ENCODE data around the gene HDGF. TPM values are rescaled to one million over a fixed set of nuclear protein-coding genes. Genes with fewer than 3 reads are reported as not detected.

The HDGF gene
- total and polyA plus RNA-seq, 2 donors (not counting 1 experiment from before 2014, with no cell fraction given) = 99.1 to 138 TPM

DNA sequence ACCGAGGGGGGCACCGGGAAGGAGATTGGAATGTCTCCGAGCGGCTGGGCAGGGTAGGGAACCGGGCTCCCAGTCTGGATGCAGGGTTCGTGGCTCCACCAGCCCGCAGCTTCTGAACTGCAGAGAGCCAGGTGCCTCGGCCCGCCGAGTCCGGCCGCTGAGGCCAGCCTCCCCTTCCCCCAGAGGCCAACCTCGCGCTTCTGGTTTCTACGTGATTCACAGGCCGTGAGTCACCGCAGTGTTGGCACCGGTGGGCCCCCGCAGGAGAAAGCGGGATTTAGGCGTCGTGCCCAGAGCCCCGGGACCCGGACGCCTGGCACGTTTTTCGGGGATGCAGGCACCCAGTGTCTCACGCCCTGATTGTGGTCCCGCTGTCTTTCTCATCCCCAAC, 46.5 kb downstream of the HDGF start:
- Histone ChIP-seq H3K36me3 (ENCODE audit: control insufficient read depth, insufficient read depth, low read length) (peaks cover 8% of the 10 kb centered on the region), H3K79me2 (ENCODE audit: control insufficient read depth, insufficient read depth, low read length) (no peaks in the 10 kb centered on the region), H3K9ac (ENCODE audit: insufficient read depth, low read length) (peak overlapping the region; percentile 48), H3K4me3 (replicated peaks in 1 of 4; ENCODE audit: control extremely low read depth in 1 of 4, insufficient read depth in 1 of 4, low read depth in 3 of 4, low read length in 4 of 4) (peak overlapping the region; percentile 37 to 69 (median 52)), H3K4me2 (ENCODE audit: extremely low read depth, insufficient read depth, low read length) (peak overlapping the region; percentile 59), H3K4me1 (ENCODE audit: control insufficient read depth, extremely low read depth, insufficient read depth, low read length) (peaks cover 35% of the 10 kb centered on the region), H3K27ac (ENCODE audit: insufficient read depth, low read length) (peak overlapping the region; percentile 54), H3K9me3 (ENCODE audit: control insufficient read depth, insufficient read depth, low read depth, low read length) (no peaks in the 10 kb centered on the region), H3K27me3 (ENCODE audit: control insufficient read depth, insufficient read depth, low read length) (no peaks in the 10 kb centered on the region), H2AFZ (ENCODE audit: low read length) (no peak overlapping the region), H4K20me1 (ENCODE audit: control insufficient read depth, extremely low read depth, insufficient read depth, low read length) (no peaks in the 10 kb centered on the region)
- peak; percentile 67 to 72 for DNase-seq (ENCODE audit: low read depth in 2 of 2)
- no peak for TF ChIP-seq EZH2 (IDR thresholded peaks at IDR 0.05; ENCODE audit: low read length, missing control alignments)
- TF ChIP-seq CTCF (conservative IDR thresholded peaks at IDR 0.05 in 1 of 2, IDR thresholded peaks at IDR 0.05 in 1 of 2; ENCODE audit: low read depth in 1 of 2, low read length in 2 of 2) = no peak

DNA sequence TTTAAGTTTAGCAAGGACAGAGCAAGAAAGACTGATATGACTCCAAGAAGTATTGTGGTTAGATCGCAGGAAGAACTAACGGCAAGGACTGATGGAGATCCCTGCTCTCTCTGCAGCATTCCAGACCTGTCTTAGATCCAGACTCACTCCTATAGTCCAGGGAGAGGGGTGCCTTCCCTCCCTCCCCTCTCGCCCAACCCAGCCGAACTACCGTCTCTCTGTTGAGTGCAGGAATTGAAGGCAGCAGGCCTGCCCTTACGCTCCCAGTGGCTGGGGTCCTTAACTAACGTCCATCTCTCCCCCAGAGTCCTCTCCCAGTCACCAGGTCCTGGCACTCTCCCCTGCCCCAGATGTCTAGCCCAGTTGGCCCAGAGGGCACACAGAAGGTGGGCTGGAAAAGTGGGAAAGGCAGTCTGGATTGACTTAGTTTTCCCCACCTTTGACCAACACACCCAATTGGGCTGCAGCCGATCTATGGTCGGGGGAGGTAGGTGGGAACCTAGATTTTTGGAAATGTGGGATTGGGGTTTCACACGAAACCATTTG, 47.2 kb downstream of the HDGF start:
- H3K27ac ChIP-seq (ENCODE audit: insufficient read depth, low read length) = no peak overlapping the region
- H3K4me2 ChIP-seq (ENCODE audit: extremely low read depth, insufficient read depth, low read length) = peak overlapping the region; percentile 59
- no peaks in the 10 kb centered on the region for H3K9me3 ChIP-seq (ENCODE audit: control insufficient read depth, insufficient read depth, low read depth, low read length)
- no peaks in the 10 kb centered on the region for H4K20me1 ChIP-seq (ENCODE audit: control insufficient read depth, extremely low read depth, insufficient read depth, low read length)
- H3K27me3 ChIP-seq (ENCODE audit: control insufficient read depth, insufficient read depth, low read length) = no peaks in the 10 kb centered on the region
- H3K36me3 ChIP-seq (ENCODE audit: control insufficient read depth, insufficient read depth, low read length) = peaks cover 8% of the 10 kb centered on the region
- H3K4me1 ChIP-seq (ENCODE audit: control insufficient read depth, extremely low read depth, insufficient read depth, low read length) = peaks cover 30% of the 10 kb centered on the region
- no peak for DNase-seq (ENCODE audit: low read depth in 2 of 2)
- H3K79me2 ChIP-seq (ENCODE audit: control insufficient read depth, insufficient read depth, low read length) = no peaks in the 10 kb centered on the region
- peak overlapping the region; percentile 36 to 69 (median 51) for H3K4me3 ChIP-seq (replicated peaks in 1 of 4; ENCODE audit: control extremely low read depth in 1 of 4, insufficient read depth in 1 of 4, low read depth in 3 of 4, low read length in 4 of 4)
- no peak overlapping the region for H2AFZ ChIP-seq (ENCODE audit: low read length)
- H3K9ac ChIP-seq (ENCODE audit: insufficient read depth, low read length) = no peak overlapping the region
- TF ChIP-seq CTCF (conservative IDR thresholded peaks at IDR 0.05 in 1 of 2, IDR thresholded peaks at IDR 0.05 in 1 of 2; ENCODE audit: low read depth in 1 of 2, low read length in 2 of 2) (no peak), EZH2 (IDR thresholded peaks at IDR 0.05; ENCODE audit: low read length, missing control alignments) (no peak)

- Histone ChIP-seq H3K27me3 (ENCODE audit: control insufficient read depth, insufficient read depth, low read length) (no peaks in the 10 kb centered on the region), H3K4me3 (replicated peaks in 1 of 4; ENCODE audit: control extremely low read depth in 1 of 4, insufficient read depth in 1 of 4, low read depth in 3 of 4, low read length in 4 of 4) (peak overlapping the region in 3 of 4 experiments; percentile 36 to 69 (median 65)), H3K4me1 (ENCODE audit: control insufficient read depth, extremely low read depth, insufficient read depth, low read length) (peaks cover 25% of the 10 kb centered on the region), H3K9me3 (ENCODE audit: control insufficient read depth, insufficient read depth, low read depth, low read length) (no peaks in the 10 kb centered on the region), H3K4me2 (ENCODE audit: extremely low read depth, insufficient read depth, low read length) (peak overlapping the region; percentile 59), H3K27ac (ENCODE audit: insufficient read depth, low read length) (no peak overlapping the region), H3K36me3 (ENCODE audit: control insufficient read depth, insufficient read depth, low read length) (peaks cover 8% of the 10 kb centered on the region), H4K20me1 (ENCODE audit: control insufficient read depth, extremely low read depth, insufficient read depth, low read length) (no peaks in the 10 kb centered on the region), H2AFZ (ENCODE audit: low read length) (no peak overlapping the region), H3K79me2 (ENCODE audit: control insufficient read depth, insufficient read depth, low read length) (no peaks in the 10 kb centered on the region), H3K9ac (ENCODE audit: insufficient read depth, low read length) (no peak overlapping the region)
- no peak for DNase-seq (ENCODE audit: low read depth in 2 of 2)
- no peak for TF ChIP-seq EZH2 (IDR thresholded peaks at IDR 0.05; ENCODE audit: low read length, missing control alignments)
- no peak for TF ChIP-seq CTCF (conservative IDR thresholded peaks at IDR 0.05 in 1 of 2, IDR thresholded peaks at IDR 0.05 in 1 of 2; ENCODE audit: low read depth in 1 of 2, low read length in 2 of 2)
Observed at GRCh38 chr1:156703741-156704140, 47.7 kb downstream of the HDGF start.
